Breast epithelium (tissue), 3 donors: Measurements from ENCODE around the gene RPL18.

Experiments
- CTCF ChIP-seq, 3 donors: fragments of 450-650 bp; IDR thresholded peaks; one replicate each; pipeline ENCODE4 v1.5.1; 2016 to 2017; ENCODE audit warnings: antibody characterized with exemption in 3 of 3, mild to moderate bottlenecking in 3 of 3, moderate library complexity in 3 of 3
- POLR2A ChIP-seq: fragments of 450-650 bp; IDR thresholded peaks from one replicate; pipeline ENCODE4 v1.6.1; 2016; ENCODE audit warnings: antibody characterized with exemption, mild to moderate bottlenecking, moderate library complexity
- POLR2AphosphoS5 ChIP-seq, 3 donors: sonication (generic); formaldehyde crosslinking; IDR thresholded peaks; one replicate each; pipeline ENCODE4 v1.6.1; 2017; ENCODE audit warnings: antibody characterized with exemption in 3 of 3

DNA sequence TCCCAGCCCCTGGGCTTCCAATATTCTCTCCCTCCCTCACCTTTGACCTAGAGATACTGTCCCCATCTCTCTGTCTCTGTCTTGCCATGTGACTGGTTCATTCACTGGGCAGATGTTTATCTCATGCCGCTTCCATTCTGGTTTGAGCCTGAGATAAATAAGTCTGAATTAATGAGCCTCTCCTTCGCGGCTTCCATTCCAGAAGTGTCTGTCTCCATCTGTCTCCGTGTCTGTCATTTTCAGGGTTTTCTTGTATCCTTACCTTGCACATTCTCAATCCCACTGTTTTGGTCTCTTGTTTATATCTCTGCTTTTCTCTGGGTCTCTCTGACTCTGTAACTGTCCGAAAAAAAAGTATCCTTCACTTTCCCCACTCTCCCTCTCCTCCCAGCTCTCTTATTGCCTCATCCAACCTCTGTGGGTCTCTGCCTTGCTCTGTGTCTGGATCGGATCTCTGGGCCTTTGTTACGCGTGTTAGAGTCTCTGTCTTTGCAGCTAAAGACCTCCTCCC is 4.6 kb upstream of the RPL18 start:
- TF ChIP-seq CTCF (IDR thresholded peaks at IDR 0.05), result no peak
- no peak for TF ChIP-seq POLR2AphosphoS5 (IDR thresholded peaks at IDR 0.05)
- no peak for TF ChIP-seq POLR2A
